ENCODE data around the gene PYCARD.

DNA sequence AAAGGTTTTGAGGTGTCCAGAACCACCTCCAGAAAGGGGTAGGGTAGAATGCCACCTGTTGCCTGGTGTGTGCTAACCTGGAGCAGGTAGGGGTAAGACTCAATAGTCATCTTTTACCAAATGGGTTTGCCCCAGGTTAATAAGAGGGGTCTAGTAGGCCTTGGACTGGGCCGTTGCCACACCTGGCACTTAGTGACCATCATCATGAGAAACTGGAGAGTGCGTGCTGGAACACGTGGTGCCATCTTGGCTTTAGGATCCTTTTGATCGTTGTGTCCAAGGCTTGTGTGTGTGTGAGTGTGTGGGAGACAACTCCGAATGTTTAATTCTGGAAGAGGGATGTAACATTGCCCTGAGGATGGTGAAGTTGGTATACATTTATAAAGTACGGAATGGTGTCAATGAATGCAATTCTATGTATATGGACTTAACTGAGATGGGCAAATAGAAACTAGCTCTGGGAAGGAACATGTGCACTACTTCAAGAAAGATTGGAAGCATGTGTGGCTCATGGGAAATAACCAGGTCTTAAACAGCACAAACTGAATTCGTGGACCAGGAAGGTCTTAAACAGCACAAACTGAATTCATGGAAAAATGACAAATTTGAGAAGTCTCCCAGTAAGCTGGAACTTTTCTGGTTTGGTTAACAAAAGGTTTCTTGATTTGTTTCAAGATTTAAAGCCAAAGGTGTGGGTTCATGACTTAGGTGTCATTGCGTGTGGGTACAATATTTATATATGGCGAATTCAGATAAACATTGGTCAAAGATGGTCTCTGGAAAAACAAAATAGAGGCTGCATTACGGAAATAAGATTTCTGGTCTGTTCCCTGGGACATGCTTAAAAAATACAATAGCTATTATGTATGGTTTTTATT lies 15.4 kb downstream of the PYCARD start:
- TF ChIP-seq GATA3 (IDR thresholded peaks at IDR 0.05; ENCODE audit: low read depth, low read length) (no peak), GATA2 (IDR thresholded peaks at IDR 0.05; ENCODE audit: low read depth, low read length) (no peak)

Measured in SH-SY5Y (cell line).